WTC11 (cell line): Measurements from ENCODE around the gene UGGT2. TPM values are rescaled to one million over a fixed set of nuclear protein-coding genes. Genes with fewer than 3 reads are reported as not detected.

Source experiments
- ATAC-seq: fragments of 200-7000 bp; cut with Tn5 transposase; 2 replicates; pipeline ENCODE4 v1.10.0; 2021; ENCODE audit warnings: mild to moderate bottlenecking, moderate library complexity
- CTCF ChIA-PET: fragments of 300-600 bp; sonication (Branson Sonifier 250); formaldehyde crosslinking; loops from one replicate; lab custom pipeline; 2021; ENCODE audit warnings: antibody characterized with exemption; lab: Charles Lee
- POLR2A ChIA-PET: fragments of 350-600 bp; sonication (Branson Sonifier 250); formaldehyde crosslinking; loops from one replicate; lab custom pipeline; 2021; ENCODE audit warnings: antibody characterized with exemption; lab: Charles Lee
- DNase-seq: peaks from one replicate; pipeline ENCODE4 v3.0.0; 2021; ENCODE audit warnings: low spot score
- H3K27ac Mint-ChIP-seq: 2 replicates; pipeline ENCODE4 v1.8.0; 2021; ENCODE audit warnings: mixed read lengths
- H3K27me3 Mint-ChIP-seq: 2 replicates; pipeline ENCODE4 v1.8.0; 2021; ENCODE audit warnings: low read depth, mild to moderate bottlenecking, moderate library complexity, mixed read lengths
- H3K36me3 Mint-ChIP-seq: 2 replicates; pipeline ENCODE4 v1.8.0; 2021; ENCODE audit warnings: mixed read lengths
- H3K4me1 Mint-ChIP-seq: 2 replicates; pipeline ENCODE4 v1.8.0; 2022; ENCODE audit warnings: mixed read lengths
- H3K4me3 Mint-ChIP-seq: 2 replicates; pipeline ENCODE4 v1.8.0; 2021; ENCODE audit warnings: mild to moderate bottlenecking, moderate library complexity, mixed read lengths
- H3K9me3 Mint-ChIP-seq: 2 replicates; pipeline ENCODE4 v1.8.0; 2021; ENCODE audit warnings: mixed read lengths
- JUN ChIP-seq: sonication (generic); formaldehyde crosslinking; IDR thresholded peaks from 2 replicates; pipeline ENCODE4 v1.8.0; 2023; ENCODE audit warnings: mild to moderate bottlenecking, missing genetic modification reagents
- KAT7 ChIP-seq: sonication (generic); formaldehyde crosslinking; IDR thresholded peaks from 2 replicates; pipeline ENCODE4 v1.8.1; 2023; ENCODE audit warnings: missing genetic modification reagents, mild to moderate bottlenecking, borderline replicate concordance
- MYBL2 ChIP-seq: sonication (generic); formaldehyde crosslinking; IDR thresholded peaks from 2 replicates; pipeline ENCODE4 v1.8.1; 2023; ENCODE audit warnings: mild to moderate bottlenecking, moderate library complexity, missing genetic modification reagents
- NFATC4 ChIP-seq: fragments of 250-450 bp; sonication (Bioruptor Pico); IDR thresholded peaks from 2 replicates; pipeline ENCODE4 v1.9.0; 2021; ENCODE audit warnings: mild to moderate bottlenecking
- NR2C2 ChIP-seq: sonication (generic); formaldehyde crosslinking; IDR thresholded peaks from 2 replicates; pipeline ENCODE4 v1.8.0; 2022; ENCODE audit warnings: mild to moderate bottlenecking, missing genetic modification reagents
- OVOL2 ChIP-seq: fragments of 250-450 bp; sonication (Bioruptor Pico); IDR thresholded peaks from 2 replicates; pipeline ENCODE4 v1.9.0; 2021; ENCODE audit warnings: mild to moderate bottlenecking, borderline replicate concordance
- SP1 ChIP-seq: sonication (generic); formaldehyde crosslinking; conservative IDR thresholded peaks from 2 replicates; pipeline ENCODE4 v1.8.1; 2022; ENCODE audit warnings: missing genetic modification reagents
- TP53 ChIP-seq: sonication (generic); formaldehyde crosslinking; IDR thresholded peaks from 2 replicates; pipeline ENCODE4 v1.8.1; 2023; ENCODE audit warnings: mild to moderate bottlenecking, missing genetic modification reagents
- ZNF138 ChIP-seq: sonication (generic); formaldehyde crosslinking; conservative IDR thresholded peaks from 2 replicates; pipeline ENCODE4 v1.8.1; 2022; ENCODE audit warnings: mild to moderate bottlenecking, moderate library complexity, missing genetic modification reagents
- ZNF219 ChIP-seq: sonication (generic); formaldehyde crosslinking; IDR thresholded peaks from 2 replicates; pipeline ENCODE4 v1.8.0; 2023; ENCODE audit warnings: missing genetic modification reagents, mild to moderate bottlenecking, borderline replicate concordance
- ZNF396 ChIP-seq: fragments of 250-450 bp; sonication (Bioruptor Pico); IDR thresholded peaks from 2 replicates; pipeline ENCODE4 v1.8.0; 2021; ENCODE audit warnings: mild to moderate bottlenecking, moderate library complexity, borderline replicate concordance
- ZNF425 ChIP-seq: fragments of 250-450 bp; sonication (Bioruptor Pico); conservative IDR thresholded peaks from 2 replicates; pipeline ENCODE4 v1.9.0; 2021; ENCODE audit warnings: mild to moderate bottlenecking
- total RNA-seq: library from RNA; stranded (reverse); gene quantifications from 3 replicates; pipeline ENCODE4 v1.2.3, GENCODE V29; 2021
- TF ChIP-seq, protein P1 (sequence below): fragments of 250-450 bp; sonication (Bioruptor Pico); IDR thresholded peaks from 2 replicates; pipeline ENCODE4 v1.9.0; 2021; ENCODE audit warnings: moderate library complexity, mild to moderate bottlenecking, inconsistent platforms, borderline replicate concordance
- TF ChIP-seq, protein P2 (sequence below): sonication (generic); formaldehyde crosslinking; IDR thresholded peaks from 2 replicates; pipeline ENCODE4 v1.8.1; 2022; ENCODE audit warnings: missing genetic modification reagents, borderline replicate concordance
- TF ChIP-seq, protein P3 (sequence below): sonication (generic); formaldehyde crosslinking; IDR thresholded peaks from 2 replicates; pipeline ENCODE4 v1.8.0; 2022; ENCODE audit warnings: mild to moderate bottlenecking, missing genetic modification reagents
- TF ChIP-seq, protein P4 (sequence below): sonication (generic); formaldehyde crosslinking; IDR thresholded peaks from 2 replicates; pipeline ENCODE4 v1.8.1; 2023; ENCODE audit warnings: mild to moderate bottlenecking, moderate library complexity, missing genetic modification reagents
- TF ChIP-seq, protein P5 (sequence below): fragments of 250-450 bp; sonication (Bioruptor Pico); IDR thresholded peaks from 2 replicates; pipeline ENCODE4 v2.1.2; 2022; ENCODE audit warnings: mild to moderate bottlenecking, moderate library complexity
- TF ChIP-seq, protein P6 (sequence below): sonication (generic); formaldehyde crosslinking; conservative IDR thresholded peaks from 2 replicates; pipeline ENCODE4 v1.8.1; 2023; ENCODE audit warnings: mild to moderate bottlenecking, low read depth, missing genetic modification reagents, moderate library complexity
- TF ChIP-seq, protein P7 (sequence below): sonication (generic); formaldehyde crosslinking; IDR thresholded peaks from 2 replicates; pipeline ENCODE4 v1.8.0; 2022; ENCODE audit warnings: mild to moderate bottlenecking, missing genetic modification reagents

UGGT2 gene
- total RNA-seq, 1 experiment from 2014 or later, result 31.1 TPM

DNA sequence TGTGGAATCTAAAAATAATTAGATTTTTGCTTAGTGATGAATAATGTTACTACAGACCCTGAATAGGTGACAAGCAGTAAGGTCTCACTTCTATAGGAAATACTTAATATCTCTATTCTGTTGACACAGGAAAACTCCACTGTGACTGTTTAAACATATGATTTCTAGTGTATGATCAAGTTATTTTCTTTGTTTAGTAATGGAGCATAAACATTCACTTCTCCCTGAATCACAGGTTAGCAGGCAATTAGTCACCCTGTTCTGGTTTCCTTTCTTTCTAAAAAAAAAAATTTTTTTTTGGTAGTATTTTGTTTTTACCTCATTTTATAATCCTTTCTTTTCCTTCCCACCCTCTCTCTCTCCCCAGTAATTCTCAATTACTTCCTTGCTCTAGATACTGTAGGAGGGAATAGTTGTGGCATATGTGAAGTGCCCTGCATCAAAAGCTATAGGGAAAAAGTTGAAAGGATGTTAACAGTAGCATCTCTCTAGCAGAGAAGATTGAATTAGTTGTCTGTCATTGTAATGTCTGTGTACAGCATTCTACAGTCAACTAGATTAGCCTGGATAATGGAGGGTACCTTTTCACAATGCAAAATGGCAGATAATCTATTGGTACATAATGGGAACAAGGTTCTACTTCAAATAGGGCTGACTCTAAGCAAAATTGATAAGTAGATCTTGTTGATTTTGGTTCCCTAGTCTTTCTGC, 40.2 kb upstream of the UGGT2 start (continued):
- no peak for TF ChIP-seq OVOL2 (CRISPR knock-in tag)
- TF ChIP-seq, protein P1, sequence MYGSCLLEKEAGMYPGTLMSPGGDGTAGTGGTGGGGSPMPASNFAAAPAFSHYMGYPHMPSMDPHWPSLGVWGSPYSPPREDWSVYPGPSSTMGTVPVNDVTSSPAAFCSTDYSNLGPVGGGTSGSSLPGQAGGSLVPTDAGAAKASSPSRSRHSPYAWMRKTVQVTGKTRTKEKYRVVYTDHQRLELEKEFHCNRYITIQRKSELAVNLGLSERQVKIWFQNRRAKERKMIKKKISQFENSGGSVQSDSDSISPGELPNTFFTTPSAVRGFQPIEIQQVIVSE, result no peak
- TF ChIP-seq ZNF219 (CRISPR knock-in tag), result no peak
- TF ChIP-seq, protein P2, sequence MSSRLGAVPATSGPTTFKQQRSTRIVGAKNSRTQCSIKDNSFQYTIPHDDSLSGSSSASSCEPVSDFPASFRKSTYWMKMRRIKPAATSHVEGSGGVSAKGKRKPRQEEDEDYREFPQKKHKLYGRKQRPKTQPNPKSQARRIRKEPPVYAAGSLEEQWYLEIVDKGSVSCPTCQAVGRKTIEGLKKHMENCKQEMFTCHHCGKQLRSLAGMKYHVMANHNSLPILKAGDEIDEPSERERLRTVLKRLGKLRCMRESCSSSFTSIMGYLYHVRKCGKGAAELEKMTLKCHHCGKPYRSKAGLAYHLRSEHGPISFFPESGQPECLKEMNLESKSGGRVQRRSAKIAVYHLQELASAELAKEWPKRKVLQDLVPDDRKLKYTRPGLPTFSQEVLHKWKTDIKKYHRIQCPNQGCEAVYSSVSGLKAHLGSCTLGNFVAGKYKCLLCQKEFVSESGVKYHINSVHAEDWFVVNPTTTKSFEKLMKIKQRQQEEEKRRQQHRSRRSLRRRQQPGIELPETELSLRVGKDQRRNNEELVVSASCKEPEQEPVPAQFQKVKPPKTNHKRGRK (CRISPR knock-in tag), result no peak

GRCh38 chr13:96091164-96092117, 38.2 kb upstream of the UGGT2 start:
- ChIA-PET CTCF (interaction anchor here (0.6 to 1.4 kb wide), 4 partner anchors 9 to 138 kb away, joined by 3 to 5 read pairs (median 3); no protein-coding TSS in a partner anchor), POLR2A (no interaction called here)
- Mint-ChIP-seq H3K36me3 (no peaks in the 10 kb centered on the region), H3K9me3 (no peaks in the 10 kb centered on the region), H3K4me3 (peak overlapping the region; percentile 83), H3K27ac (no peak overlapping the region), H3K27me3 (peaks cover 61% of the 10 kb centered on the region), H3K4me1 (peaks cover 23% of the 10 kb centered on the region)
- peak; percentile 59 for ATAC-seq
- DNase-seq, result peak; percentile 53
- TF ChIP-seq JUN (CRISPR knock-in tag) (no peak), OVOL2 (CRISPR knock-in tag) (no peak), SP1 (CRISPR knock-in tag) (no peak), ZNF138 (CRISPR knock-in tag) (no peak), ZNF396 (CRISPR knock-in tag) (no peak), TP53 (CRISPR knock-in tag) (no peak), NR2C2 (CRISPR knock-in tag) (no peak), MYBL2 (CRISPR knock-in tag) (0 out of 2 replicates have a peak, but pooled peaks have one; percentile 24), NFATC4 (no peak), ZNF425 (CRISPR knock-in tag) (no peak), KAT7 (no peak)
- TF ChIP-seq, protein P3, sequence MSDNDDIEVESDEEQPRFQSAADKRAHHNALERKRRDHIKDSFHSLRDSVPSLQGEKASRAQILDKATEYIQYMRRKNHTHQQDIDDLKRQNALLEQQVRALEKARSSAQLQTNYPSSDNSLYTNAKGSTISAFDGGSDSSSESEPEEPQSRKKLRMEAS (CRISPR knock-in tag), result no peak
- TF ChIP-seq, protein P4, sequence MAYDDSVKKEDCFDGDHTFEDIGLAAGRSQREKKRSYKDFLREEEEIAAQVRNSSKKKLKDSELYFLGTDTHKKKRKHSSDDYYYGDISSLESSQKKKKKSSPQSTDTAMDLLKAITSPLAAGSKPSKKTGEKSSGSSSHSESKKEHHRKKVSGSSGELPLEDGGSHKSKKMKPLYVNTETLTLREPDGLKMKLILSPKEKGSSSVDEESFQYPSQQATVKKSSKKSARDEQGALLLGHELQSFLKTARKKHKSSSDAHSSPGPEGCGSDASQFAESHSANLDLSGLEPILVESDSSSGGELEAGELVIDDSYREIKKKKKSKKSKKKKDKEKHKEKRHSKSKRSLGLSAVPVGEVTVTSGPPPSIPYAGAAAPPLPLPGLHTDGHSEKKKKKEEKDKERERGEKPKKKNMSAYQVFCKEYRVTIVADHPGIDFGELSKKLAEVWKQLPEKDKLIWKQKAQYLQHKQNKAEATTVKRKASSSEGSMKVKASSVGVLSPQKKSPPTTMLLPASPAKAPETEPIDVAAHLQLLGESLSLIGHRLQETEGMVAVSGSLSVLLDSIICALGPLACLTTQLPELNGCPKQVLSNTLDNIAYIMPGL (CRISPR knock-in tag), result 0 out of 2 replicates have a peak, but pooled peaks have one; percentile 66
- TF ChIP-seq, protein P5, sequence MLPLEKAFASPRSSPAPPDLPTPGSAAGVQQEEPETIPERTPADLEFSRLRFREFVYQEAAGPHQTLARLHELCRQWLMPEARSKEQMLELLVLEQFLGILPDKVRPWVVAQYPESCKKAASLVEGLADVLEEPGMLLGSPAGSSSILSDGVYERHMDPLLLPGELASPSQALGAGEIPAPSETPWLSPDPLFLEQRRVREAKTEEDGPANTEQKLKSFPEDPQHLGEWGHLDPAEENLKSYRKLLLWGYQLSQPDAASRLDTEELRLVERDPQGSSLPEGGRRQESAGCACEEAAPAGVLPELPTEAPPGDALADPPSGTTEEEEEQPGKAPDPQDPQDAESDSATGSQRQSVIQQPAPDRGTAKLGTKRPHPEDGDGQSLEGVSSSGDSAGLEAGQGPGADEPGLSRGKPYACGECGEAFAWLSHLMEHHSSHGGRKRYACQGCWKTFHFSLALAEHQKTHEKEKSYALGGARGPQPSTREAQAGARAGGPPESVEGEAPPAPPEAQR (CRISPR knock-in tag), result no peak
- TF ChIP-seq, protein P6, sequence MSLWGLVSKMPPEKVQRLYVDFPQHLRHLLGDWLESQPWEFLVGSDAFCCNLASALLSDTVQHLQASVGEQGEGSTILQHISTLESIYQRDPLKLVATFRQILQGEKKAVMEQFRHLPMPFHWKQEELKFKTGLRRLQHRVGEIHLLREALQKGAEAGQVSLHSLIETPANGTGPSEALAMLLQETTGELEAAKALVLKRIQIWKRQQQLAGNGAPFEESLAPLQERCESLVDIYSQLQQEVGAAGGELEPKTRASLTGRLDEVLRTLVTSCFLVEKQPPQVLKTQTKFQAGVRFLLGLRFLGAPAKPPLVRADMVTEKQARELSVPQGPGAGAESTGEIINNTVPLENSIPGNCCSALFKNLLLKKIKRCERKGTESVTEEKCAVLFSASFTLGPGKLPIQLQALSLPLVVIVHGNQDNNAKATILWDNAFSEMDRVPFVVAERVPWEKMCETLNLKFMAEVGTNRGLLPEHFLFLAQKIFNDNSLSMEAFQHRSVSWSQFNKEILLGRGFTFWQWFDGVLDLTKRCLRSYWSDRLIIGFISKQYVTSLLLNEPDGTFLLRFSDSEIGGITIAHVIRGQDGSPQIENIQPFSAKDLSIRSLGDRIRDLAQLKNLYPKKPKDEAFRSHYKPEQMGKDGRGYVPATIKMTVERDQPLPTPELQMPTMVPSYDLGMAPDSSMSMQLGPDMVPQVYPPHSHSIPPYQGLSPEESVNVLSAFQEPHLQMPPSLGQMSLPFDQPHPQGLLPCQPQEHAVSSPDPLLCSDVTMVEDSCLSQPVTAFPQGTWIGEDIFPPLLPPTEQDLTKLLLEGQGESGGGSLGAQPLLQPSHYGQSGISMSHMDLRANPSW (CRISPR knock-in tag), result no peak
- TF ChIP-seq, protein P7, sequence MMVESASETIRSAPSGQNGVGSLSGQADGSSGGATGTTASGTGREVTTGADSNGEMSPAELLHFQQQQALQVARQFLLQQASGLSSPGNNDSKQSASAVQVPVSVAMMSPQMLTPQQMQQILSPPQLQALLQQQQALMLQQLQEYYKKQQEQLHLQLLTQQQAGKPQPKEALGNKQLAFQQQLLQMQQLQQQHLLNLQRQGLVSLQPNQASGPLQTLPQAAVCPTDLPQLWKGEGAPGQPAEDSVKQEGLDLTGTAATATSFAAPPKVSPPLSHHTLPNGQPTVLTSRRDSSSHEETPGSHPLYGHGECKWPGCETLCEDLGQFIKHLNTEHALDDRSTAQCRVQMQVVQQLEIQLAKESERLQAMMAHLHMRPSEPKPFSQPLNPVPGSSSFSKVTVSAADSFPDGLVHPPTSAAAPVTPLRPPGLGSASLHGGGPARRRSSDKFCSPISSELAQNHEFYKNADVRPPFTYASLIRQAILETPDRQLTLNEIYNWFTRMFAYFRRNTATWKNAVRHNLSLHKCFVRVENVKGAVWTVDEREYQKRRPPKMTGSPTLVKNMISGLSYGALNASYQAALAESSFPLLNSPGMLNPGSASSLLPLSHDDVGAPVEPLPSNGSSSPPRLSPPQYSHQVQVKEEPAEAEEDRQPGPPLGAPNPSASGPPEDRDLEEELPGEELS (CRISPR knock-in tag), result no peak
